Measurements from ENCODE around the gene CRISPLD2.
"Not testable (repeated sequence)": the region's sequence is repeated elsewhere in the genome, so short reads cannot be mapped to it uniquely, and the experiment has no call there.

Gene CRISPLD2

DNA sequence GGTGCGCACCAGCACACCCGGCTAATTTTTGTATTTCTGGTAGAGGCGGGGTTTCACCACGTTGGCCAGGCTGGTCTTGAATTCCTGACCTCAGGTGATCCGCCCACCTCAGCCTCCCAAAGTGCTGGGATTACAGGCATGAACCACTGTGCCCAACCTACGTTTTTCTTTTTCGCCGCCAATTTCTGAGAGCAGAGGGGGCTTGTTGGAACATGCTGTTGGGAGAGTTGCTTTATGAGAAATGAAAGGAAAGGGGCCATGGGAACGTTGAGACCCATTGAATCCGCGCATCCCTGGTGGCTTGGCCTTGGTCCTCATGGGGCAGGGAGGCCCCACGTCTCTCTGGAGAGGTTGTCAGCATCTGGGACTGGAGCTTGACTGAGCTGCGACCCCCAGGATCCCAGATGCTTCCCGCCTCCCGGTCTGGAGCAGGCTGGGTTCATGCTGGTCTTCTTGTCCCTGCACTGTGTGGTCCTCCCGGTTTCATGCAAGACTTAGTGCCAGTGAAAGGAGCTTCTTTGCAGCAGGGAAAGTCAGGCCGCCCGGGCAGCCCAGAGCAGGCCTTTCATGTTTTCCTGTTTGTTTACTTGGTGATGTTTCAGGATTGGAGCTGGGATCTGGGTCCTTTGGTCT is 22.8 kb downstream of the CRISPLD2 start:
- no peak for DNase-seq

DNA sequence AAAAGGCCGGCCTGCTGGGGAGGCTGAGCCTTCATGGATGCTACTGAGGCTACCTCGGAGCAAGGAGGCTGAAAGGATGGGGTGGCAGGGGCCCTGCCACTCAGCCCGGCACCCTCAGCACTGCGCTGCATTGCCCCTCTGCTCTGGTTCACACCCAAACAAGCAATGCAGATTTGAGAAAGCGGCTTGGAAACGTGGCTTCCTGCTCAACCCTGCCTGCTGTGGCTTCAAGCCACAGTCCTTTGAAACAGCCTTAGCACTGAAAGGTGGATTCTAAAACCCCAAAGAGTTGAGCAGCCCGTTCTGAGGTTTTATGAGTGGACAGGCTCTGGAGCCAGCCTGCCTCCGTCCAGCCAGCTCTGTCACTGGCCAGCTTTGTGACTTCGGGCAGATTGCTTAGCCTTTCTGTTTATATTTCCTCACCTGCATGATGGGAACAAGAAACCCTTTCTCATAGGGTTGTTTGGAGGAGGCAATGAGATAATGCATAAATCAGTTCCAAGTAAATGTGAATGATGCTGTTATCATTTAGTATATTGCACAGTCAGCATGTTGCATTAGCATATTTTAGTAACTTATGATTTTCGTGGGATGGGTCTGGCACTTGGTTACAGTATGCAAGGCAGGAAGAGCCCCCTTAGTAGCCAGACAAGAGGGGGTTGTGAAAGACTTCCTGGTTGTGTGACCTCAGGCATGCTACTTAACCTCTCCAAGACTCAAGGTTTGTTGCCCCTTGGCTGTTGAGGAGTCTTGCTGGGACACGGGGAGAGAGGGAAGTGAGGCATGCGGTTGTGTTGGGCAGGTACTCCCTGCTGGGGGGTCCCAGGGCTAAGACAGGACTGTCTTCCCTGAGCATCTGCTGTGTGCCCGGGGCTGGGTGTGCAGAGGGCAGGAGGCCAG is 23.6 kb downstream of the CRISPLD2 start:
- no peak for DNase-seq

DNA sequence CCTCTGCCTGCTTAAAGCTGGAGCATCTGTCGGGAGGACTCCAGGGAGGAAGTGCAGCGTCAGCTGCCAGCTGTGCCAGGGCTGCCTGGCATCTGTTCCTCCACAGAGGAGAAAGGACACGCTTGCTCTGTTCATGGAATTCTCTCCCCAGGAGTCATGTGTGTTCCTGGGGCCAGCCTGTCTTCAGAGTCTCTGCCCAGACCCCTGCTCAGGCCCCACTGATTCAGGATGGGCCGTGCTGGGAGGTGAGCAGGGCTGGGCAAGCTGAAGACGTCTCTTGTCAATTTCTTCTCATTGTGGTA is 24.2 kb downstream of the CRISPLD2 start:
- no peak for DNase-seq

DNA sequence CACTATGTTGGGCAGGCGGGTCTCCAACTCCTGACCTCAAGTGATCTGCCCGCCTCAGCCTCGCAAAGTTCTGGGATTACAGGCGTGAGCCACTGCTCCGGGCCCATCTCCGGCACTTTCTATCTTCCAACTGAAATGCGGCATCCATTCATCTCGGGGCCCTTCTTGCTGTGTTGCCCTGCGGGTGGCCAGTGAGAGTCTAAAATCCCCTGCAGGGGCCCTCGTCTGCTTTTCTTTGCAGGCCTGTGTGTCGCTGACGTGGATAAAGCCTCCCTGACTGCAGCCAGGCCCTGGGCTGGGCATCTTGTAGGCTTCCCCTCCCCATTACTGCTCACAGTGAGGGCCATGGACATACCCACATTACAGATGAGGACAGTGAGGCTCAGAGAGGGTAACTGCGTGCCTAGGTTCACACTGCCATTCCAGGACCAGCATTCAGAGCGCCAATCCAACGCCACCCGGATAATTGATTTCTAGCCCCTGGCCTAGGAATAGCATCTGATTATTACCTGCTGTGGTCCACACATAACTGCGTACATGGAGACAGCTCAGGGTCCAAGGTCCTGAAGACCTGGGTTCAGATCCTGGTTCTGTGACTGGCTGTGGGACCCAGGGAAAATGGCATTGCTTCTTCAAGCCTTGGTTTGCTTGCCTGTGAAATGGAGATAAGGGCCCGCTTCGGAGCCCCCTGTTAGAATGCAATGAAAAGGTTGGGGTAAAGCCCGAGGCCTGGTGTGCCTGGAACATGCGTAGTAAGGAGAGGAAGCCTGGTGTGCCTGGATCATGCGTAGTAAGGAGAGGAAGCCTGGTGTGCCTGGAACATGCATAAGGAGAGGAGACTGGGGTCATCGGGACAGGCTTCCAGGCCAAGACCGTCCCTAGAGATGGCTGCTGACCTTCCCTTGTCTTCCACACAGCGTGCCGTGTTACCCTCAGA is 25.0 kb downstream of the CRISPLD2 start:
- DNase-seq, result no peak

DNA sequence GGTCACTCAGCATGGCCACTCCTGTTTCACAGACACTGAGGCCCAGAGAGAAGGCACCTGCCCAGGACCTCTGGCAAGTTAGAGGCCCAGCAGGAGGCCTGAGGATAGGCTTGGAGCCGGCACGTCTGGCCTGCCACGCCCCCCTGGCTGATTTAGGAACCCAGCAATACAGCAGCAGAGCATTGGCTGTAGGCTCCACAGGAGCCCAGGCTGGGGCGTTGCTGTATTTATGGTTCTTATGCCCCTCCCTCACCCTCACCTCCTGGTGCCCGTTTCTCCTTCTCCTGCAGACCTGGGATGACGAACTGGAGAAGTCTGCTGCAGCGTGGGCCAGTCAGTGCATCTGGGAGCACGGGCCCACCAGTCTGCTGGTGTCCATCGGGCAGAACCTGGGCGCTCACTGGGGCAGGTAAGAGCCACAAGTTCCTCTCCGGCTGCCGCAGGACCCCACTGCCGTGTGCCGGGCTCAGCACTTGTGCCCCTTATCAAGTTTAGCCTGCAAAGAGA is 25.8 kb downstream of the CRISPLD2 start:
- DNase-seq, result no peak

DNA sequence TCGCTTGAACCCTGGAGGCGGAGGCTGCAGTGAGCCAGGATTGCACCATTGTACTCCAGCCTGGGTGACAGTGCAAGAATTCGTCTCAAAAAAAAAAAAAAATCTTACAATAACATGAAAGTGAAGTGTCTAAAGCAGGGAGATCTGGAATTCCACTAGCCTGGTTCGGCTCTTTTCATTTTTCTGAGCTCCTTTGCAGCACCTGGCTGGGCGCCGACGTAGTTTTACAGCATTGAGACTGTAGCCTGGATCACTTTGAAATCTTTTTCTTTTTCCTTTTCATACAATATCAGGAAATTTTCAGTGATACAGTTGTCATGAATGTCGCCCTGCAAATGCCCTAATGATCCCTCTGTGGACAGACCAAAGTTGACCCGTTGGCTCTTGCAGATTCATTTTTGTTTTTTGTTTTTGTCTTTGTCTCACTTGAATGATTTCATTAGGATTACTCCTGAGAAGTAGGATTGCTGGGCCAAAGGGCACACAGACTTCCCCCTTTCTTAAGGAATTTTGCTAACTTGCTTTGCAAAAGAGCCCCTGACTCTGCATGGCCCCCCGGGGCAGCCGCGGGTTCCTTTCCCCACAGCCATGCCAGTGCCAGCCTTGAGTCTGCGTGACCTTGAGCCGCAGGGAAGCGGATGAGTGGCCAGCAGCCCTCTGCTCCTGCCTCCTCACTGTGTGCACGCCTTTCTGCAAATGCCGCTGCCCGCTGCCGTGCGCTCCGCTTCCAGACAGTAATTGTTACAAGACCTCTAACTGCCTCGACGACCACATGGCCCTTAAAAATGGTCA is 28.0 kb downstream of the CRISPLD2 start:
- DNase-seq, result no peak

DNA sequence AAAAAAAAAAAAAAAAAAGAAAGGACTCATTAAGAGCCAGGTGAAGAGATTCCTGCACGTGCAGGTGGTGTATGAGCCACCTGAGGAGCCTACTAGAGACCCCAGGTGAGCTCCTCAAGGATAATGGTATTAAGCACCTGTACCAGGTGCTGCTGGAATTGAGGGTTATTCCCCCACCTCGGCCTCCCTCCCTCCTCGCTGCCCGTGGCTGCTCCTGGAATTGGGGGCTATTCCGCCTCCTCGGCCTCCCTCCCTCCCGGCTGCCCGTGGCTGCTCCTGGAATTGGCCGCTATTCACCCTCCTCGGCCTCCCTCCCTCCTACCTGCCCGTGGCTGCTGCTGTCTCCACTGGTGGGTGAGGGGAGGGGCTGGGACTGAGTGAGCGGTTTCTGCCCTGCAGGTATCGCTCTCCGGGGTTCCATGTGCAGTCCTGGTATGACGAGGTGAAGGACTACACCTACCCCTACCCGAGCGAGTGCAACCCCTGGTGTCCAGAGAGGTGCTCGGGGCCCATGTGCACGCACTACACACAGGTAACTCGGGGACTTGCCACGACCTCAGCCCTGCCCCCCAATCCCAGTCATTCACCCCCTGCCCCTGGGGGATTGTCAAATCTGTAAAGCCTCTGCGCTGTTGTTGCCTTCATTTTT is 29.3 kb downstream of the CRISPLD2 start:
- no peak for DNase-seq

DNA sequence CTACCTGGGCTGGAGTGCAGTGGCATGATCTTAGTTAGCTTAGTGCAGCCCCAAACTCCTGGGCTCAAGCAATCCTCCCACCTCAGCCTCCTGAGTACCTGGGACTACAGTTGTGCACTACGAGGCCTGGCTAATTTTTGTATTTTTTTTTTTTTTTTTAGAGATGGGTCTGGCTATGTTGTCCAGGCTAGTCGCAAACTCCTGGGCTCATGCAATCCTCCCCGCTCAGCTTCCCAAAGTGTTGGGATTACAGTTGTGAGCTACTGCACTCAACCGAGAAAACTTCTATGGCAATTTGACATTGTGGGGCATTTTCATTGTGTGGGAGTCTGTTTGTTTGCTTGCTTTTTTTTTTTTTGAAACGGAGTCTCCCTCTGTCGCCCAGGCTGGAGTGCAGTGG is 30.0 kb downstream of the CRISPLD2 start:
- no peak for DNase-seq

DNA sequence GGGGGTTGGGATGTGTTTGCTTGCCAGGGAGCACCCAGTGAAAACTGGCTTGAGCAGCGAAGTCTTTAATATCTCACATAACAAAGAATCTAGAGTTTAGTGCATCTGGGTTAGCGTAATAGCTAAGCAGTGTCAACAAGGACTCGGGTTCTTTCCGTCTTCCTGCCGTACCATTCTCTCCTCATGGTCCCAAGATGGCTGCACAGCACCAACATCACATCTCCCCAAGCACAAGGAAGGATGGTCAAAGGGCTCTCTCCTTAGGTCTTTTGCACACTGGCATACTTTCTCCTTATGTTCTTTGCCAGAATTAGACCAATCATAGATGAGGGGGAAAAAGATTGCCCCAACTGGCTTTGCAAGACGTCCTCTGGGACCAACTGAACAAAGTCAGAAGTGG is 30.9 kb downstream of the CRISPLD2 start:
- DNase-seq, result no peak

DNA sequence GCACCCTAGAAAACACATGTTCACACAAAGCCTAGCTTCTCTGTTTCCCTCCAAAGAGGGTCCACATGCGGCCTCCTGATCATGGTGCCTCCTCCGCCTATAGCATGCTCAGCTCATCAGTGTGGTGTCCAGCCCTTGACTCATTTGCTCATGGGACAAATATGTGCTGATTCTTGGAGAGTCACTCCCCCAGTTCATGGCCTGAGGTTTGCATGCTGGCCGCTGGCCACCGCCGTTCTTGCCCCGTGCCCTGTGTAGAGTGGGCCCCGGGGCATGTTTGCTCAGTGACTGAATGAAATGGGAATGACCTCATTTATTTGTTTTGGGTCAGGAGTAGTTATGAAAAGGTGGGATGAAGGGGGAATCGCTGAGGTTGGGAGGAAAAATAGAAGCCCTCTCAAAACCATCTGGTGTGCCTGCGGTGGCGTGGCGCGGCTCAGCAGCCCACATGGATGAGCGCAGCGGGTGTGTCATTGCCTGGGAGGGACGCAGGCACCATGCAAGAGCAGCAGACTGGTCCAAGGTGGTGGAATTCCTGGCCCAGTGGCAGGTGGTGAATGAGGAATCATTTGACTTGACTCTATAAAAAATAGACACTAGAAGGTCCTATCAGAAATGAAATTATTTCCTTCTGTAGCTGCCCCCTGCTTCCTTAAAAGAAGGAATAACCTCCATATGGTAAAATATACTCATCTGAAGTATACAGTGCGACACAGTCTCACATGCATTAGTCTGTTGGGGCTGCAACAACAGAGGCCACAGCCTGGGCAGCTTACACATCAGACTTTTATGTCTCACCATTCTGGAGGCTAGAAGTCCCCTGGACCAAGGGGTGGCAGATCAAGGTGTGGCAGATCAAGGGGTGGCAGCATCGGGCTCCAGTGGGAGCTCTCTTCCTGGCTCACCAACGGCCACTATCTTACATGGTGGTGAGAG is 31.7 kb downstream of the CRISPLD2 start:
- DNase-seq, result no peak

DNA sequence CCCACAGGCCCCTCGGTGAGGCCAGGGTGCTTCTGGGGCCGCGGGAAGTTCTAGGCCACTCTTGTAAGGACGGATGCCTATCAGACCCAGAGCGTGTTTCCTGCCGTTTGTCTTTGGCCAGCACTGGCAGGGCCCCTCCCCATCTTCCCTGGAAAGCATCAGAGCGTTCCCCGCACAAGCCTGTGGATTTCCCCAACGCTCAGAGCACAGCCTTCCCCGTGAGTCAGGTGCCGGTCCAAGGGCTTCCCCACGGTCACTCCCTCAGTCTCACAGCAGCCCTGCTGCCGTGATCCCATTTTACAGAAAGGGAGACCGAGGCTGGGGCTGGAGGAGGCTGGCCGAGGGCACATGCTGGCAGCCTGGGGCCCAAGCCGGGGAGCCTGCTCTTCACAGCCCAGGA is 33.7 kb downstream of the CRISPLD2 start:
- DNase-seq, result no peak

DNA sequence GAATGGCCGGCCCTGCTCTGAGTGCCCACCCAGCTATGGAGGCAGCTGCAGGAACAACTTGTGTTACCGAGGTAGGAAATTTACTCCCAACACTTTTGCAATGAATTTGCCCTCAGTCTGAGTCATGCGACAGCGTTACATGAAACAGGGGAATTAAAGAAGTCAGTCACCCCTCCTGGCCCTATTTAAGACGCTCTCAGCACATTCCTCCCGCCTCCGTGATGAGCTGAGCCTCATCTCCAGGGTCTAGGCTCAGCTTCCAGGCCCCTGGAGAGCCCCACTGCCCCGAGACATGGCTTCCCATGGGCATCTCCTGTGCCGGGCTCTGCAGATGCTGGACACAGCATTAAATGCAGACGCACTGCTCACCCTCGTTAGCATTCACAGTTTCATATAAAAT is 35.0 kb downstream of the CRISPLD2 start:
- no peak for DNase-seq

DNA sequence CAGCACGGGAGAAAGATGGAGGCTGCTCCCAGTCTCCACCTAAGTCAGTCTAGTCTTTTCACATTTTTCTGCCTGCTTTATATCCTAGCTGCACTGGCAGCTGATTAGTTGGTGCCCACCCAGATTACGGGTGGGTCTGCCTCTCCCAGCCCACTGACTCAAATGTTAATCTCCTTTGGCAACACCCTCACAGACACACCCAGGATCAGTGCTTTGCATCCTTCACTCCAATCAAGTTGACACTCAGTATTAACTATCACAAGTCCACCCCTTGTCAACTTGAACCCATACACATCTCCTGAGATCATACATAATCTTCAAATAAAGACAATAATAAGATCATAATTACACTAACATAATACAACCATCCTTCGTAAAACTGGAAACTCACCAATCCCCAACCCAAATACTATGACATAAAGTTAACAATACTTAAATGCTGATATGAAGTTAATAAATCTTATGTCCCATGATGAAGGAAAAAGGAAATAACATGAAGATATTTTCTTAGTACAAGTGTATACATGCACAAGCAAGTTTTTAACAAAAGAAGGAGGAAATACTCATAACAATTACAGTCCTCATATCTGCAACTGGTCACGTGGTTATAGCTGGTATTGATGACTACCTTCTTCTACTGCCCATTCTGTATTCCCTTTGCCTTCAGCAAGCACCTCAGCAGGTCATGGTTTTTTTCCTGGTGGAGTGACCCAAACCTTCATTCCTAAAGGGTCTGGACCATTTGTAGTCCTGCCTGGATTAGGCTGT is 35.8 kb downstream of the CRISPLD2 start:
- not testable (repeated sequence) for DNase-seq

DNA sequence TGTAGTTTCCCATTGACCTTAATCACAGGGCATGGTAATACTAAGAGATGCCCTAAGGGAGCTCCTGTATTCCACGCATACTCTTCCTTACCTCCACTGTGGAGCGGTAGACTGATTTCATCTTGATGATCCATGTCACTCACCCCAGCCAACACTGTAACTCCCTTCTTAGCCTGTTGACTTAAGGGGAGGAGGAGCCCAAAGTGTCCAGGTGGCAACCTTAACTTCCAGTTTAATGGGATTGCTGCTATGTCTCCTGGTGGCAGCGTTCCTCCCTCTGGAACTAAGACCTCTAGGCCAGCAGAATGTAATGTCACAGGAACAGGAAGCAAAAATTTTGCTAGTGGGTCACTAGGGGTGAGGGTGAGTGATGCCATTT is 36.4 kb downstream of the CRISPLD2 start:
- DNase-seq, result not testable (repeated sequence)

DNA sequence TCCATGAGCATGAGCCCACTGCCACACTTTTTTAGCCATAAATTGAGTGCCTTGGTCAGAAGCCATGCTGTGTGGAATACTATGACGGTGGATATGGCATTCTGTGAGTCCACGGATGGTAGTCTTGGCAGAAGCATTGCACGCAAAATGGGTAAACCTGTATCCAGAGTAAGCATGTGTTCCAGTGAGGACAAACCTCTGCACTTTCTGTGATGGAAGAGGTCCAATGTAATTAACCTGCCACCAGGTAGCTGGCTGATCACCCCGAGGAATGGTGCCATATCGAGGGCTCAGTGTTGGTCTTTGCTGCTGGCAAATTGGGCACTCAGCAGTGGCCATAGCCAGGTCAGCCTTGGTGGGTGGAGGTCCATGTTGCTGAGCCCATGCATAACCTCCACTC is 37.0 kb downstream of the CRISPLD2 start:
- not testable (repeated sequence) for DNase-seq

DNA sequence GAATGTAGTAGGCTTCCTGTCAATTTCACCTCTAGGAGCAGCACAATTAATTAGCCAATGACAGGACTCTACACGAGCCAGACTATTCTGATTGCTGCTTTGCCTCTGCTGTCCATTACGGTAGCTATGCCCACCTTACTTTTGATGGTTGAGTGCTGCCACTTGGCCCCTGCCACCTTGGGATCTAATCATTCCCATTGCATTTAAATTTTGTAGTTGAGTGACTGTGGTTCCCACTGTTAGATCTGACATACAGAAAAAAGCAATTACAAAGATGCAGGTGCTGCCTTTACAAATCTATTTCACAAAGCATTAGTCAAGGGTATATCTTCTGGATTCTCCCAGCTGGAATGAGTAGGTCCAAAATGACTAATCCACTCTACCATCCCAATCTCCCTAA is 39.9 kb downstream of the CRISPLD2 start:
- no peak for DNase-seq

DNA sequence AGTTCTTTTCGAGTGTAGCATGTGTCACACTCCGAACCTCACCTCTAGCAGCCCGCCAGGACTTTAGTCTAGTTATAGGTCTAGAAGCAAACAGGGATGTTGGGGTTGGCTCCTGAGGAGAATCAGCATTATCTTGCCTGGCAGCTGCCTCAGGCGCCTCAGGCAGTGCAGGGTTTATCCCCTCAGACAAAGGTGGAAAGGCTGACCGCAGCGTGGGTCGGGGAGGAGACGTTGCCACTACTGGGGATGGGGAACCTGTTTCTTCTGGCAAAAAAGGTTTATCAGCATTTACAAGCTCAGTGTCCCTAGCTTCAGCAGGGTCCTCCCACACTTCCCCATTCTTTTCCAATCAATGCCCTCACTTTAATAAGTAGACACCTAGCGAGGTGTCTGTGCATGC is 40.6 kb downstream of the CRISPLD2 start:
- no peak for DNase-seq

DNA sequence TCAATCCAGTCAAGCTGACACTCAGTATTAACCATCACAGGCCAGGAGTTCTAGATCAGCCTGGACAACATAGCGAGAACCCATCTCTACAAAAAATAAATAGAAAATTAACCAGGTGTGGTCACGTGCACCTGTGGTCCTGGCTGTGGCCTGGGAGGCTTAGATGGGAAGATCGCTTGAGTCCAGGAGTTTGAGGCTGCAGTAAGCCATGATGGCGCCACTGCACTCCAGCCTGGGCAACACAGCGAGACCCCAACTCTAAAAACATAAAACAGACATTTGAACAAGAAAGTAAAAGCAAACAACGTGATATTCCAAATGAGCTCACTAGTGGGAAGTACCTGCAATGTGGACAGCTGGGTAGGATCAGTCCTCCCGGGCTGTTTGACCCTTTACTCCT is 41.9 kb downstream of the CRISPLD2 start:
- no peak for DNase-seq

DNA sequence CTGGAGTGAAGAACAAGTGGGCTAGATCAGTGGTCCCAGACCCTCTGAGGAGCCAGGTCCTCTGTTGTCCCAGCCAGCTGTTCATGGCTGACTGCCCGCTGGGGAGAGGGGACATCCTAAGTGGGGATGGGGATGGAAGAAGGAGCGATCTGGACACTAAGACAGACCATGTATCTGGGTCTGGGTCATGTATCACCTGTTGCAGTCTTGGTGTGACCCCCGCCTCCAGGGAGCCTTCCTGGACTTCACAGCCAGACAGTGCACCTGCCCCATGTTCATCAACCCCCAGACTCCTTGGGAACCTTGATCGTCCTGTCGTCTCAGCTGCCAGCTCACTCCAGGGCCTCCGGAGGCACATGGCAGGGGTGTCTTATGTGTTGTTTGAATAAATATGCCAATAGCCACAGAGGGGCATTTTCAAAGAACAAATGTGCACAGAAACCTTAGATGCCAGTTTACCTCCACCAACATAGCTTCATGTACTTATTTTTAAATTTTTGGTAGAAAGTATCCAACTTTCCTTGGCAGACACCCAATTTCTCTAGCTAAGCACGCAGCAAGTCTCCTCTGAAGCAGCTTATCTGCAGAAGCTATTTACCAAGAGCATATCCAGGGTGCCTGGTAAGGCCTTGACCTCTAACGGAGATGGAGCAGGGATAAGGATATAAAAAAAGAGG is 43.2 kb downstream of the CRISPLD2 start:
- DNase-seq, result no peak

DNA sequence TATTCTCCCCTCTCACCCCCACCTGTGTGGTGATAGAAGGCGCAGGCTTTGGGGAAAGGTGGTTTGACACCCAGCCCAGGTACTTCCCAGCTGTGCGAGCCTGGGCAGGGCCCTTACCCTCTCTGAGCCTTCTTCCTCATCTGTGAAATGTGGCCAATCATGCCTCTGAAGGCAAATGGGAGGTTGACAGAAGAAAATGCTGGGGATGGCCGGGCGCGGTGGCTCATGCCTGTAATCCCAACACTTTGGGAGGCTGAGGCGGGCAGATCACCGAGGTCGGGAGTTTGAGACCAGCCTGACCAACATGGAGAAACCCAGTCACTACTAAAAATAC is 43.7 kb downstream of the CRISPLD2 start:
- no peak for DNase-seq

All from stimulated activated naive CD4-positive, alpha-beta T cell treated with Interleukin-2 at 50 U/mL for 16 hours (primary cell).